Activated CD8-positive, alpha-beta memory T cell treated with anti-CD3 and anti-CD28 coated beads, Interleukin-2, amount 10 ng/mL, durations not matched to agents 7 days and 5 days (primary cell): ENCODE results near the gene TBX5. TPM values are rescaled to one million over a fixed set of nuclear protein-coding genes. Genes with fewer than 3 reads are reported as not detected.

ENCODE experiments used
- ATAC-seq: fragments of 150-1000 bp; cut with Tn5 transposase; one replicate; pipeline ENCODE4 v1.10.0; 2021; ENCODE audit warnings: moderate library complexity
- CTCF ChIA-PET: fragments of 350-600 bp; sonication (Branson Sonifier 250); formaldehyde crosslinking; loops from one replicate; lab custom pipeline; 2021; ENCODE audit warnings: antibody characterized with exemption; lab: Charles Lee
- DNase-seq: peaks from one replicate; pipeline ENCODE4 v3.0.0-alpha.2; 2020
- H3K27ac Mint-ChIP-seq: one replicate; pipeline ENCODE4 v1.8.0; 2021; ENCODE audit warnings: mild to moderate bottlenecking, mixed read lengths
- H3K27me3 Mint-ChIP-seq: one replicate; pipeline ENCODE4 v1.8.0; 2021; ENCODE audit warnings: mixed read lengths
- H3K36me3 Mint-ChIP-seq: one replicate; pipeline ENCODE4 v1.8.0; 2021; ENCODE audit warnings: mild to moderate bottlenecking, mixed read lengths
- H3K4me1 Mint-ChIP-seq: one replicate; pipeline ENCODE4 v1.8.0; 2021; ENCODE audit warnings: mixed read lengths
- H3K4me3 Mint-ChIP-seq: one replicate; pipeline ENCODE4 v1.8.0; 2021; ENCODE audit warnings: mild to moderate bottlenecking, moderate library complexity, mixed read lengths
- H3K9me3 Mint-ChIP-seq: one replicate; pipeline ENCODE4 v1.8.0; 2022; ENCODE audit warnings: low read depth, mixed read lengths
- total RNA-seq, 2 experiments: library from RNA; stranded (reverse); gene quantifications; one replicate each; pipeline ENCODE4 v1.2.3, GENCODE V29; 2021

The TBX5 gene
- total RNA-seq, 2 experiments from 2014 or later: not detected

- Mint-ChIP-seq H3K4me3 (no peak overlapping the region), H3K27ac (no peak overlapping the region), H3K4me1 (no peaks in the 10 kb centered on the region), H3K27me3 (no peaks in the 10 kb centered on the region), H3K36me3 (no peaks in the 10 kb centered on the region), H3K9me3 (peaks cover 4% of the 10 kb centered on the region)
- ATAC-seq (no peak), DNase-seq (no peak)
- CTCF ChIA-PET: no interaction called here
These were observed 77.7 kb downstream of the TBX5 start for GRCh38 chr12:114328292-114328691.

GRCh38 chr12:114327765-114328164 is 78.2 kb downstream of the TBX5 start:
- CTCF ChIA-PET: no interaction called here
- DNase-seq (no peak), ATAC-seq (no peak)
- Mint-ChIP-seq H3K36me3 (no peaks in the 10 kb centered on the region), H3K9me3 (peaks cover 4% of the 10 kb centered on the region), H3K27ac (no peak overlapping the region), H3K4me3 (no peak overlapping the region), H3K4me1 (no peaks in the 10 kb centered on the region), H3K27me3 (no peaks in the 10 kb centered on the region)

- Mint-ChIP-seq H3K27ac (no peak overlapping the region), H3K4me3 (no peak overlapping the region), H3K9me3 (no peaks in the 10 kb centered on the region), H3K4me1 (no peaks in the 10 kb centered on the region), H3K27me3 (no peaks in the 10 kb centered on the region), H3K36me3 (no peaks in the 10 kb centered on the region)
- ATAC-seq: no peak
- no peak for DNase-seq
- CTCF ChIA-PET: no interaction called here
These were observed 84.4 kb downstream of the TBX5 start for GRCh38 chr12:114321524-114321923.

GRCh38 chr12:114320968-114321367 is 85.0 kb downstream of the TBX5 start:
- CTCF ChIA-PET: no interaction called here
- H3K27ac Mint-ChIP-seq: no peak overlapping the region
- H3K4me1 Mint-ChIP-seq: no peaks in the 10 kb centered on the region
- H3K36me3 Mint-ChIP-seq: no peaks in the 10 kb centered on the region
- H3K9me3 Mint-ChIP-seq: no peaks in the 10 kb centered on the region
- no peaks in the 10 kb centered on the region for H3K27me3 Mint-ChIP-seq
- DNase-seq: no peak
- H3K4me3 Mint-ChIP-seq: no peak overlapping the region
- ATAC-seq: no peak

GRCh38 chr12:114320101-114320500 is 85.8 kb downstream of the TBX5 start:
- no peaks in the 10 kb centered on the region for H3K9me3 Mint-ChIP-seq
- no peak overlapping the region for H3K27ac Mint-ChIP-seq
- no peaks in the 10 kb centered on the region for H3K27me3 Mint-ChIP-seq
- DNase-seq (no peak), ATAC-seq (no peak)
- H3K36me3 Mint-ChIP-seq: no peaks in the 10 kb centered on the region
- H3K4me1 Mint-ChIP-seq: no peaks in the 10 kb centered on the region
- CTCF ChIA-PET: no interaction called here
- H3K4me3 Mint-ChIP-seq: no peak overlapping the region

GRCh38 chr12:114319422-114319821 is 86.5 kb downstream of the TBX5 start:
- no peaks in the 10 kb centered on the region for H3K9me3 Mint-ChIP-seq
- DNase-seq (no peak), ATAC-seq (no peak)
- no peak overlapping the region for H3K4me3 Mint-ChIP-seq
- no peaks in the 10 kb centered on the region for H3K27me3 Mint-ChIP-seq
- H3K4me1 Mint-ChIP-seq: no peaks in the 10 kb centered on the region
- no peaks in the 10 kb centered on the region for H3K36me3 Mint-ChIP-seq
- H3K27ac Mint-ChIP-seq: no peak overlapping the region
- CTCF ChIA-PET: no interaction called here

- no peak overlapping the region for H3K4me3 Mint-ChIP-seq
- CTCF ChIA-PET: no interaction called here
- no peaks in the 10 kb centered on the region for H3K4me1 Mint-ChIP-seq
- no peak for DNase-seq
- H3K27me3 Mint-ChIP-seq: no peaks in the 10 kb centered on the region
- H3K36me3 Mint-ChIP-seq: no peaks in the 10 kb centered on the region
- H3K9me3 Mint-ChIP-seq: no peaks in the 10 kb centered on the region
- H3K27ac Mint-ChIP-seq: no peak overlapping the region
- ATAC-seq: no peak
These were observed 87.0 kb downstream of the TBX5 start for GRCh38 chr12:114318984-114319383.

GRCh38 chr12:114316076-114316475 is 89.9 kb downstream of the TBX5 start:
- DNase-seq (no peak), ATAC-seq (no peak)
- H3K4me3 Mint-ChIP-seq: no peak overlapping the region
- H3K27me3 Mint-ChIP-seq: no peaks in the 10 kb centered on the region
- no peak overlapping the region for H3K27ac Mint-ChIP-seq
- H3K9me3 Mint-ChIP-seq: no peaks in the 10 kb centered on the region
- CTCF ChIA-PET: no interaction called here
- H3K36me3 Mint-ChIP-seq: no peaks in the 10 kb centered on the region
- H3K4me1 Mint-ChIP-seq: no peaks in the 10 kb centered on the region

- CTCF ChIA-PET: interaction anchor here (0.6 kb wide), 1 partner anchor 197 kb away, joined by 4 read pairs; no protein-coding TSS in a partner anchor
- H3K4me3 Mint-ChIP-seq: no peak overlapping the region
- H3K27me3 Mint-ChIP-seq: no peaks in the 10 kb centered on the region
- ATAC-seq: no peak
- no peaks in the 10 kb centered on the region for H3K36me3 Mint-ChIP-seq
- no peak for DNase-seq
- H3K4me1 Mint-ChIP-seq: no peaks in the 10 kb centered on the region
- H3K27ac Mint-ChIP-seq: no peak overlapping the region
- H3K9me3 Mint-ChIP-seq: no peaks in the 10 kb centered on the region
These were observed 90.8 kb downstream of the TBX5 start for GRCh38 chr12:114314974-114315720.

- CTCF ChIA-PET: interaction anchor here (0.6 kb wide), 1 partner anchor 198 kb away, joined by 4 read pairs; no protein-coding TSS in a partner anchor
- DNase-seq (no peak), ATAC-seq (no peak)
- Mint-ChIP-seq H3K4me3 (no peak overlapping the region), H3K27ac (no peak overlapping the region), H3K4me1 (no peaks in the 10 kb centered on the region), H3K36me3 (no peaks in the 10 kb centered on the region), H3K9me3 (no peaks in the 10 kb centered on the region), H3K27me3 (no peaks in the 10 kb centered on the region)
These were observed 91.5 kb downstream of the TBX5 start for GRCh38 chr12:114314403-114314802.

- Mint-ChIP-seq H3K4me1 (no peaks in the 10 kb centered on the region), H3K4me3 (no peak overlapping the region), H3K9me3 (no peaks in the 10 kb centered on the region), H3K27ac (no peak overlapping the region), H3K36me3 (no peaks in the 10 kb centered on the region), H3K27me3 (no peaks in the 10 kb centered on the region)
- no peak for DNase-seq
- CTCF ChIA-PET: no interaction called here
- ATAC-seq: no peak
These were observed 92.0 kb downstream of the TBX5 start for GRCh38 chr12:114313910-114314309.

GRCh38 chr12:114311974-114312373 is 94.0 kb downstream of the TBX5 start:
- DNase-seq: no peak
- CTCF ChIA-PET: no interaction called here
- Mint-ChIP-seq H3K36me3 (no peaks in the 10 kb centered on the region), H3K9me3 (no peaks in the 10 kb centered on the region), H3K27ac (no peak overlapping the region), H3K27me3 (no peaks in the 10 kb centered on the region), H3K4me1 (no peaks in the 10 kb centered on the region), H3K4me3 (no peak overlapping the region)
- no peak for ATAC-seq

- no peak for ATAC-seq
- no peaks in the 10 kb centered on the region for H3K9me3 Mint-ChIP-seq
- H3K4me1 Mint-ChIP-seq: no peaks in the 10 kb centered on the region
- no peak overlapping the region for H3K4me3 Mint-ChIP-seq
- CTCF ChIA-PET: no interaction called here
- H3K27me3 Mint-ChIP-seq: no peaks in the 10 kb centered on the region
- no peak overlapping the region for H3K27ac Mint-ChIP-seq
- no peaks in the 10 kb centered on the region for H3K36me3 Mint-ChIP-seq
- no peak for DNase-seq
These were observed 99.3 kb downstream of the TBX5 start for GRCh38 chr12:114306646-114307045.

GRCh38 chr12:114305446-114305845 is 100.5 kb downstream of the TBX5 start:
- no peak for ATAC-seq

More at GRCh38 chr12:114305446-114305845, 100.5 kb downstream of the TBX5 start:
- CTCF ChIA-PET: no interaction called here
- Mint-ChIP-seq H3K27me3 (no peaks in the 10 kb centered on the region), H3K4me3 (no peak overlapping the region), H3K4me1 (no peaks in the 10 kb centered on the region), H3K9me3 (no peaks in the 10 kb centered on the region), H3K36me3 (no peaks in the 10 kb centered on the region), H3K27ac (no peak overlapping the region)
- no peak for DNase-seq
